Common myeloid progenitor, CD34-positive (primary cell): ENCODE results near the gene MYL4.

Experiments used
- CTCF ChIA-PET: fragments of 350-600 bp; sonication (Branson Sonifier 250); formaldehyde crosslinking; loops from one replicate; lab custom pipeline; 2021; ENCODE audit warnings: antibody characterized with exemption; lab: Charles Lee
- POLR2A ChIA-PET: fragments of 350-600 bp; sonication (Branson Sonifier 250); formaldehyde crosslinking; loops from one replicate; lab custom pipeline; 2021; ENCODE audit warnings: antibody characterized with exemption; lab: Charles Lee
- DNase-seq, 3 donors: peaks; one replicate each; pipeline versions ENCODE4 v3.0.0 to v3.0.0-alpha.2; 2013
- H3K27ac ChIP-seq, 2 experiments: 1 replicate in 1 of 2; 2 replicates in 1 of 2; pipeline ENCODE4 v1.7.0; 2013; ENCODE audit warnings: inconsistent platforms in 2 of 2, low read length in 2 of 2, mild to moderate bottlenecking in 2 of 2, low read depth in 1 of 2, moderate library complexity in 1 of 2; ENCODE audit not compliant: severe bottlenecking in 2 of 2, insufficient read depth in 1 of 2, poor library complexity in 1 of 2
- H3K27me3 ChIP-seq, 5 experiments: replicated peaks in 2 of 5; 1 replicate in 3 of 5; 2 replicates in 2 of 5; pipeline versions ENCODE4 v1.6.1 to v1.7.0; 2013; ENCODE audit warnings: low read length in 4 of 5, mild to moderate bottlenecking in 2 of 5, moderate library complexity in 2 of 5, inconsistent platforms in 1 of 5; ENCODE audit not compliant: insufficient read depth in 5 of 5, control insufficient read depth in 4 of 5
- H3K36me3 ChIP-seq, 4 experiments: 1 replicate in 2 of 4; 2 replicates in 2 of 4; pipeline versions ENCODE4 v1.6.1 to v1.7.0; 2013; ENCODE audit warnings: low read length in 3 of 4, control low read depth in 1 of 4, mild to moderate bottlenecking in 1 of 4; ENCODE audit not compliant: control insufficient read depth in 4 of 4, insufficient read depth in 4 of 4
- H3K4me1 ChIP-seq, 4 experiments: 1 replicate in 3 of 4; 2 replicates in 1 of 4; pipeline versions ENCODE4 v1.6.1 to v1.7.1; 2013; ENCODE audit warnings: low read length in 3 of 4, mild to moderate bottlenecking in 3 of 4, control low read depth in 1 of 4, inconsistent platforms in 1 of 4, moderate library complexity in 1 of 4; ENCODE audit not compliant: control insufficient read depth in 4 of 4, insufficient read depth in 4 of 4; ENCODE audit errors: control extremely low read depth in 1 of 4
- H3K4me3 ChIP-seq, 7 experiments: 1 replicate in 4 of 7; 2 replicates in 3 of 7; pipeline versions ENCODE4 v1.5.1 to v1.7.0; 2013; ENCODE audit warnings: mild to moderate bottlenecking in 7 of 7, low read length in 6 of 7, moderate library complexity in 6 of 7, inconsistent platforms in 2 of 7, low read depth in 2 of 7, control low read depth in 1 of 7; ENCODE audit not compliant: insufficient read depth in 4 of 7, control insufficient read depth in 1 of 7; ENCODE audit errors: extremely low read depth in 1 of 7
- H3K9me3 ChIP-seq, 5 experiments: 1 replicate in 4 of 5; 2 replicates in 1 of 5; pipeline versions ENCODE4 v1.6.1 to v1.7.1; 2013; ENCODE audit warnings: low read length in 4 of 5, mild to moderate bottlenecking in 2 of 5, inconsistent platforms in 1 of 5, low read depth in 1 of 5, moderate library complexity in 1 of 5; ENCODE audit not compliant: control insufficient read depth in 4 of 5, insufficient read depth in 2 of 5; ENCODE audit errors: control extremely low read depth in 1 of 5
- WGBS: methylation state at CpG from one replicate; pipeline ENCODE4 v1.1.5; 2013; ENCODE audit not compliant: insufficient coverage; 5-methylcytosine and 5-hydroxymethylcytosine counted together

MYL4 gene

GRCh38 chr17:47192554-47192953 lies 16.6 kb upstream of the MYL4 start:
- H3K36me3 ChIP-seq, result no peaks in the 10 kb centered on the region
- peaks cover 5 to 25% (median 20%) of the 10 kb centered on the region in 4 experiments for H3K4me1 ChIP-seq
- no peak overlapping the region for H3K4me3 ChIP-seq
- H3K27ac ChIP-seq, result no peak overlapping the region
- POLR2A ChIA-PET, result interaction anchor here (0.6 kb wide), 1 partner anchor 23 kb away, joined by 3 read pairs; no protein-coding TSS in a partner anchor
- H3K27me3 ChIP-seq, result peaks cover 0 to 12% (median 2%) of the 10 kb centered on the region in 5 experiments
- DNase-seq, result peak; percentile 39 to 85 (median 81)
- H3K9me3 ChIP-seq, result no peaks in the 10 kb centered on the region
- CTCF ChIA-PET, result interaction anchor here (0.7 kb wide), 1 partner anchor 16 kb away, joined by 3 read pairs; the partner anchor contains the start of gene MYL4
- WGBS, result 66% methylated on average over 4 of the region's 6 CpGs

GRCh38 chr17:47193931-47194511 lies 15.1 kb upstream of the MYL4 start:
- no peaks in the 10 kb centered on the region for H3K9me3 ChIP-seq
- peaks cover 0 to 12% (median 2%) of the 10 kb centered on the region in 5 experiments for H3K27me3 ChIP-seq
- H3K4me3 ChIP-seq, result no peak overlapping the region
- no peak for DNase-seq
- POLR2A ChIA-PET, result no interaction called here
- H3K4me1 ChIP-seq, result peaks cover 0 to 17% (median 11%) of the 10 kb centered on the region in 4 experiments
- H3K36me3 ChIP-seq, result no peaks in the 10 kb centered on the region
- 97% methylated on average over 3 of the region's 4 CpGs for WGBS
- H3K27ac ChIP-seq, result no peak overlapping the region
- CTCF ChIA-PET, result interaction anchor here (1.2 to 1.3 kb wide), 2 partner anchors 9 to 11 kb away, joined by 3 read pairs; no protein-coding TSS in a partner anchor

GRCh38 chr17:47197821-47198220 lies 11.3 kb upstream of the MYL4 start:
- Histone ChIP-seq H3K4me1 (peaks cover 3 to 19% (median 7%) of the 10 kb centered on the region in 4 experiments), H3K27ac (no peak overlapping the region), H3K9me3 (no peaks in the 10 kb centered on the region), H3K27me3 (peaks cover 0 to 8% (median 0%) of the 10 kb centered on the region in 5 experiments), H3K36me3 (no peaks in the 10 kb centered on the region), H3K4me3 (no peak overlapping the region)
- peak in 1 of 3 donors; percentile 50 for DNase-seq
- ChIA-PET POLR2A (no interaction called here), CTCF (interaction anchor here (1.6 kb wide), 1 partner anchor 9 kb away, joined by 5 read pairs; no protein-coding TSS in a partner anchor)

GRCh38 chr17:47199627-47200324 lies 9.4 kb upstream of the MYL4 start:
- no peaks in the 10 kb centered on the region for H3K9me3 ChIP-seq
- peaks cover 0 to under 1% (median 0%) of the 10 kb centered on the region in 5 experiments for H3K27me3 ChIP-seq
- peaks cover 6 to 30% (median 16%) of the 10 kb centered on the region in 4 experiments for H3K4me1 ChIP-seq
- DNase-seq, result peak in 2 of 3 donors; percentile 77 to 84
- no peaks in the 10 kb centered on the region for H3K36me3 ChIP-seq
- ChIA-PET CTCF (no interaction called here), POLR2A (interaction anchor here (1.1 kb wide), 1 partner anchor 11 kb away, joined by 4 read pairs; the partner anchor contains the start of gene CDC27)
- H3K4me3 ChIP-seq, result peak overlapping the region in 1 of 7 experiments; percentile 36
- WGBS, result 92% methylated on average over 8 of the region's 8 CpGs
- no peak overlapping the region for H3K27ac ChIP-seq

- Histone ChIP-seq H3K36me3 (no peaks in the 10 kb centered on the region), H3K9me3 (no peaks in the 10 kb centered on the region), H3K27me3 (no peaks in the 10 kb centered on the region), H3K4me3 (peak overlapping the region in 1 of 7 experiments; percentile 36), H3K4me1 (peaks cover 7 to 34% (median 21%) of the 10 kb centered on the region in 4 experiments), H3K27ac (no peak overlapping the region)
- no peak for DNase-seq
- ChIA-PET POLR2A (interaction anchor here (1.1 kb wide), 1 partner anchor 11 kb away, joined by 4 read pairs; the partner anchor contains the start of gene CDC27), CTCF (interaction anchor here (1.4 kb wide), 1 partner anchor 9 kb away, joined by 5 read pairs; no protein-coding TSS in a partner anchor)
- WGBS, result 18% methylated on average over 4 of the region's 4 CpGs
Measured at GRCh38 chr17:47200325-47200664, 8.9 kb upstream of the MYL4 start.

- Histone ChIP-seq H3K27ac (no peak overlapping the region), H3K27me3 (no peaks in the 10 kb centered on the region), H3K4me3 (no peak overlapping the region), H3K36me3 (no peaks in the 10 kb centered on the region), H3K4me1 (peaks cover 7 to 38% (median 23%) of the 10 kb centered on the region in 4 experiments), H3K9me3 (no peaks in the 10 kb centered on the region)
- DNase-seq, result no peak
- ChIA-PET CTCF (interaction anchor here (1.4 kb wide), 1 partner anchor 10 kb away, joined by 5 read pairs; no protein-coding TSS in a partner anchor), POLR2A (interaction anchor here (0.6 kb wide), 1 partner anchor 67 kb away, joined by 3 read pairs; no protein-coding TSS in a partner anchor)
- WGBS, result 100% methylated on average over 2 of the region's 4 CpGs
Measured at GRCh38 chr17:47201166-47201565, 8.0 kb upstream of the MYL4 start.
